ENCODE results near the gene RPAIN. TPM values are rescaled to one million over a fixed set of nuclear protein-coding genes. Genes with fewer than 3 reads are reported as not detected.

RPAIN gene
- total and polyA plus RNA-seq, 10 of the 15 experiments (the other 5 are each of a cell fraction or from before 2014, with no cell fraction given): 45.8 to 109 (median 70.5) TPM

- 98% methylated on average over 5 of the region's 5 CpGs for WGBS (ENCODE audit: insufficient coverage, insufficient replicate concordance, low lambda C conversion rate, missing lambda C conversion rate)
- H3K36me3 ChIP-seq (ENCODE audit: control insufficient read depth in 2 of 2, insufficient read depth in 2 of 2, low read length in 1 of 2): peaks cover 11 to 43% of the 10 kb centered on the region in 2 experiments
- H2AFZ ChIP-seq (ENCODE audit: control insufficient read depth, low read depth, low read length): no peak overlapping the region
- no peaks in the 10 kb centered on the region for H4K20me1 ChIP-seq (ENCODE audit: control insufficient read depth, insufficient read depth)
- no peak overlapping the region for H3K4me2 ChIP-seq (ENCODE audit: control insufficient read depth, insufficient read depth)
- no peak overlapping the region for H3K4me3 ChIP-seq
- DNase-seq (ENCODE audit: low read depth, low spot score) (no peak), FAIRE-seq (no peak), ATAC-seq (no peak)
- no TSS peak for BruUV-seq (replicated peaks)
- POLR2A ChIA-PET: no interaction called here
- intact Hi-C loops (cut with micrococcal nuclease; ENCODE audit: unreplicated experiment) (no loop called here), in situ Hi-C loops (cut with MboI) (no loop called here)
- no peaks in the 10 kb centered on the region for H3K4me1 ChIP-seq (ENCODE audit: control insufficient read depth, insufficient read depth, low read length)
- SMC1A ChIA-PET (ENCODE audit: uncharacterized antibody, unreplicated experiment): interaction anchor here (0.8 to 2.1 kb wide), 3 partner anchors 18 to 49 kb away, joined by 3 to 4 read pairs (median 4); no protein-coding TSS in a partner anchor
- CTCF ChIA-PET: no interaction called here
- no peak overlapping the region for H3K27ac ChIP-seq (ENCODE audit: control insufficient read depth, insufficient read depth)
- no peaks in the 10 kb centered on the region for H3K27me3 ChIP-seq (replicated peaks in 1 of 2; ENCODE audit: control insufficient read depth in 2 of 2, insufficient read depth in 2 of 2, low read length in 1 of 2)
- no peaks in the 10 kb centered on the region for H3K79me2 ChIP-seq (ENCODE audit: control insufficient read depth, insufficient read depth, low read length)
- RAD21 ChIA-PET (ENCODE audit: unreplicated experiment): interaction anchor here (1.4 kb wide), 1 partner anchor 94 kb away, joined by 4 read pairs; no protein-coding TSS in a partner anchor
- H3K9ac ChIP-seq (ENCODE audit: control insufficient read depth, insufficient read depth, low read length): no peak overlapping the region
- H3K9me3 ChIP-seq (replicated peaks; ENCODE audit: control insufficient read depth, insufficient read depth, low read length): no peaks in the 10 kb centered on the region
- TF ChIP-seq SKIL (IDR thresholded peaks at IDR 0.05; ENCODE audit: low read depth, poor library complexity, severe bottlenecking) (no peak), CHD2 (IDR thresholded peaks at IDR 0.05; ENCODE audit: borderline replicate concordance, low read depth, low read length) (no peak), E2F4 (IDR thresholded peaks at IDR 0.05; ENCODE audit: low read depth, low read length) (no peak), SP1 (IDR thresholded peaks at IDR 0.05; ENCODE audit: low read depth, low read length) (no peak), LARP7 (IDR thresholded peaks at IDR 0.05) (no peak), CUX1 (IDR thresholded peaks at IDR 0.05; ENCODE audit: insufficient replicate concordance, low read depth, low read length) (no peak), NRF1 (conservative IDR thresholded peaks at IDR 0.05; ENCODE audit: low read depth, low read length) (no peak), ZBTB40 (IDR thresholded peaks at IDR 0.05; ENCODE audit: borderline replicate concordance) (no peak)
Observed at GRCh38 chr17:5391678-5392077, 28.3 kb upstream of the RPAIN start.
